Naive thymus-derived CD8-positive, alpha-beta T cell (primary cell): ENCODE results near the gene CA7. TPM values are rescaled to one million over a fixed set of nuclear protein-coding genes. Genes with fewer than 3 reads are reported as not detected.
A peak's percentile ranks its signal among the peaks of the same experiment; 100 is the strongest.

Source experiments
- ATAC-seq, 2 donors: fragments of 150-1000 bp; cut with Tn5 transposase in 1 of 2; sonication (Bioruptor Pico), chemical (Tn5 transposase) in 1 of 2; 1 replicate in 1 of 2; 2 replicates in 1 of 2; pipeline ENCODE4 v1.10.0; 2021; ENCODE audit warnings: mild to moderate bottlenecking in 2 of 2, moderate library complexity in 2 of 2
- POLR2A ChIA-PET: fragments of 350-600 bp; sonication (Branson Sonifier 250); formaldehyde crosslinking; loops from one replicate; lab custom pipeline; 2021; ENCODE audit warnings: antibody characterized with exemption; lab: Charles Lee
- DNase-seq, 10 donors: peaks; one replicate each; pipeline versions ENCODE4 v3.0.0 to v3.0.0-alpha.2; 2020 to 2022
- H3K27ac Mint-ChIP-seq, 10 donors: one replicate each; pipeline ENCODE4 v1.8.0; 2020 to 2022; ENCODE audit warnings: mild to moderate bottlenecking in 10 of 10, mixed read lengths in 10 of 10, moderate library complexity in 4 of 10, inconsistent platforms in 1 of 10
- H3K27me3 Mint-ChIP-seq, 5 donors: one replicate each; pipeline ENCODE4 v1.8.0; 2021 to 2022; ENCODE audit warnings: mixed read lengths in 5 of 5
- H3K36me3 Mint-ChIP-seq, 3 donors: one replicate each; pipeline ENCODE4 v1.8.0; 2020 to 2022; ENCODE audit warnings: mixed read lengths in 3 of 3, mild to moderate bottlenecking in 2 of 3, inconsistent platforms in 1 of 3
- H3K4me1 Mint-ChIP-seq, 4 donors: one replicate each; pipeline ENCODE4 v1.8.0; 2021 to 2022; ENCODE audit warnings: mixed read lengths in 4 of 4
- H3K4me3 Mint-ChIP-seq, 10 donors: one replicate each; pipeline ENCODE4 v1.8.0; 2020 to 2022; ENCODE audit warnings: mild to moderate bottlenecking in 10 of 10, mixed read lengths in 10 of 10, moderate library complexity in 6 of 10, inconsistent platforms in 1 of 10
- H3K9me3 Mint-ChIP-seq, 9 donors: one replicate each; pipeline ENCODE4 v1.8.0; 2020 to 2022; ENCODE audit warnings: mixed read lengths in 9 of 9, mild to moderate bottlenecking in 3 of 9, inconsistent platforms in 1 of 9, moderate library complexity in 1 of 9
- polyA plus RNA-seq, 3 donors: library from polyadenylated mRNA; unstranded; fragments of 300-500 nt; fragmentation: Illumina TruSeq; gene quantifications; one replicate each; pipeline ENCODE4 v1.2.3, GENCODE V29; 2021
- total RNA-seq, 8 experiments: library from RNA in 2 of 8; stranded (reverse) in 2 of 8; gene quantifications; one replicate each; pipeline ENCODE4 v1.2.3 and lab custom pipeline; 2021 to 2026

Gene CA7
- total and polyA plus RNA-seq, 5 experiments from 2014 or later, result not detected

DNA sequence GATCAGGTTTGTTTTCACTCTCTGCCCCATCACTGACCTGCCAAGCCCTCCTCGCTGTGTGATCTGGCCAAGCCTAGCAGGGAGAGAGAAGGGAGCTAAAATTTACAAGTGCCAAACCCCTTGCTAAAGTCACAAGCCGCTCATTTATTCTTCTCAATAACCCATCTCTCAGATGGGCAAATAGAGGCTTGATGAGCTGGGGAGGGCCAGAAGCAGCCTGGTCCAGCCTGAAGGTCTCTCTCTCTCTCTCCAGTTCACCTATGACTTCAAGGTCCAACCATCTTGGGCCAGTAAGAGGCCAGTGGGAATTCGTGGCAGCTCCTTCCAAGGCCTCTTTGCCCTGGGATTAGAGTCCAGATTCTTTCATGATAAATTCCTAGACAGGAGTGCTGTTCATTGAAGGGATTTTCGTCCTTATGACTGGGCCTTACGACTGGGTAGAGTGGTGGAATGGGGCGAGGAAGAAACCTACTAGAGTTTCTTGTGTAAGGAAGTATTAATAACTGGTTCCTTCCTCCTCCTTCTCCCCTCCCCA is 3.4 kb downstream of the CA7 start:
- ATAC-seq (no peak), DNase-seq (no peak)
- Mint-ChIP-seq H3K27me3 (peaks cover 14 to 64% (median 37%) of the 10 kb centered on the region in 5 donors), H3K36me3 (peaks cover 0 to 3% (median 0%) of the 10 kb centered on the region in 3 donors), H3K4me3 (no peak overlapping the region), H3K9me3 (no peaks in the 10 kb centered on the region), H3K4me1 (peaks cover 3 to 11% (median 6%) of the 10 kb centered on the region in 4 donors), H3K27ac (peak overlapping the region in 1 of 10 donors; percentile 31)
- POLR2A ChIA-PET, result no interaction called here

DNA sequence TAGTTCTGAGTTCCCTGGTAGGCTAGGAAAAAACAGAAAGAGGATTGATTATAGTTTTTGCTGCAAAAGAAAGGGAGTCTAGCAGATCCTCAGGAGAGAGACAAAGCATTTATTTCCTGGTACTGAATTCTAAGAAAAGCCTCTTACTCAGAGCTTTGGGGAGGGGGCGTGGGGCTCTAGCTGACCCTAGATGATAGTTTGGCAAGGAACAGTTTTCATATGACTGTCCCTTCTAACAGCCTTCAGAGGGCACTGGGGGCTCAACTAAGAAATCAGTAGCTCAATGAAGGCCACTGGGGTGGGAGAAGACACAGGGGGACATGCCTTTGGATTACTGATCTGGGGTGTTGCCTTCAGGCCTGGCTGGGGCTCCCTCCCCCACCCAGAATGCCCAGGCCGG is 4.0 kb downstream of the CA7 start:
- Mint-ChIP-seq H3K9me3 (no peaks in the 10 kb centered on the region), H3K27me3 (peaks cover 14 to 58% (median 32%) of the 10 kb centered on the region in 5 donors), H3K36me3 (peaks cover 0 to 3% (median 0%) of the 10 kb centered on the region in 3 donors), H3K4me3 (no peak overlapping the region), H3K27ac (peak overlapping the region in 1 of 10 donors; percentile 22), H3K4me1 (peaks cover 3 to 11% (median 6%) of the 10 kb centered on the region in 4 donors)
- ATAC-seq, result no peak
- POLR2A ChIA-PET, result no interaction called here
- DNase-seq, result no peak

DNA sequence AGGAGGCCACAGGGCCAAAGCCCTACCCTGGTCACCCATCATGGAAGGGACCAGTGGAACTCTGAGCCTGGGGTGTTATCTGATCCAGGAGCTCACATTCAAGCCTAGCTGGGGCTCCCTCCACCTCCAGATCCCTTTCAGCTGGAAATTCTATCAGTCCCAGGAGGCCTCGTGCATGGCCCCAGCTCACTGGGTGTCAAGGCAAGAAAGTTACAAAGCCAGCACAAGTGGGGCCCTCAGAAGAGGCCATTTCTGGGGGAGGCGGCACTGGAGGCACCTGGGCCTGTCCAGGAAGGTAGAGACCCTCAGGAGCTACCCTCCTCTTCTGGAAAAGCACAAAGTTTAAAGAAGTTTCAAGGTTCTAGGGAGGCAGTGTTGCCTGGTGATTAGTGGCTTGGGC is 4.8 kb downstream of the CA7 start:
- no peak for DNase-seq
- Mint-ChIP-seq H3K27ac (no peak overlapping the region), H3K4me1 (peaks cover 0 to 9% (median 2%) of the 10 kb centered on the region in 4 donors), H3K9me3 (no peaks in the 10 kb centered on the region), H3K4me3 (no peak overlapping the region), H3K36me3 (no peaks in the 10 kb centered on the region), H3K27me3 (peaks cover 12 to 49% (median 23%) of the 10 kb centered on the region in 5 donors)
- POLR2A ChIA-PET, result no interaction called here
- ATAC-seq, result no peak

GRCh38 chr16:66849549-66849948 is 5.3 kb downstream of the CA7 start:
- no peaks in the 10 kb centered on the region for H3K36me3 Mint-ChIP-seq
- peaks cover 0 to 9% (median 1%) of the 10 kb centered on the region in 4 donors for H3K4me1 Mint-ChIP-seq
- no peak overlapping the region for H3K4me3 Mint-ChIP-seq
- peaks cover 12 to 46% (median 23%) of the 10 kb centered on the region in 5 donors for H3K27me3 Mint-ChIP-seq
- POLR2A ChIA-PET, result interaction anchor here (0.7 kb wide), 1 partner anchor 296 kb away, joined by 4 read pairs; no protein-coding TSS in a partner anchor
- H3K27ac Mint-ChIP-seq, result no peak overlapping the region
- DNase-seq, result peak in 1 of 10 donors; percentile 31
- H3K9me3 Mint-ChIP-seq, result no peaks in the 10 kb centered on the region
- no peak for ATAC-seq

DNA sequence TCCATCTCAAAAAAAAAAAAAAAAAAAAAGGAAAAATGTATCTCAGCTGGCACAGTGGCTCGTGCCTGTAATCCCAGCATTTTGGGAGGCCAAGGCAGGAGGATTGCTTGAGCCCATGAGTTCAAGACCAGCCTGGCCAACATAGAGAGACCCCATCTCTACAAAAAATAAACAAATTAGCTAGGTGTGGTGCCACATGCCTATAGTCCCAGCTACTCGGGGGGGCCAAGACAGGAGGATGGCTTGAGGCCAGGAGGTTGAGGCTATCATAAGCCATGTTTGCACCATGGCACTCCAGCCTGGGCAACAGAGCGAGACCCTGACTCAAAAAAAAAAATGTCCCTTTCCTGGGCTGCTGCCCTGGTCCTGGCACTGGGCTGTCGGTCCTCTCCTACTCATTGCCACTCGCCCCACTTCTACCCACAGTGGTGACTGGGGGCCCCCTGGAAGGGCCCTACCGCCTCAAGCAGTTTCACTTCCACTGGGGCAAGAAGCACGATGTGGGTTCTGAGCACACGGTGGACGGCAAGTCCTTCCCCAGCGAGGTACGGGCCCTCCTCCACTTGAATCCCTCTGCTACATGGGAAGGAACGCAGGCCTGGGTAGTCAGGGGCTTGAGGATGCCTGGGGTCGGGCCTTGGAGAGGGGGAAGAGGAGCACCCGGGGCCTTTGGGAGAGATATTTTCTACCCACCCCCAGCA is 6.1 kb downstream of the CA7 start:
- DNase-seq, result peak in 1 of 10 donors; percentile 46
- peaks cover 9 to 41% (median 18%) of the 10 kb centered on the region in 5 donors for H3K27me3 Mint-ChIP-seq
- H3K27ac Mint-ChIP-seq, result peak overlapping the region in 1 of 10 donors; percentile 62
- H3K36me3 Mint-ChIP-seq, result no peaks in the 10 kb centered on the region
- H3K4me1 Mint-ChIP-seq, result peaks cover 0 to 4% (median 1%) of the 10 kb centered on the region in 4 donors
- ATAC-seq, result no peak
- no peaks in the 10 kb centered on the region for H3K9me3 Mint-ChIP-seq
- H3K4me3 Mint-ChIP-seq, result no peak overlapping the region
- POLR2A ChIA-PET, result interaction anchor here (0.7 kb wide), 1 partner anchor 297 kb away, joined by 4 read pairs; no protein-coding TSS in a partner anchor

DNA sequence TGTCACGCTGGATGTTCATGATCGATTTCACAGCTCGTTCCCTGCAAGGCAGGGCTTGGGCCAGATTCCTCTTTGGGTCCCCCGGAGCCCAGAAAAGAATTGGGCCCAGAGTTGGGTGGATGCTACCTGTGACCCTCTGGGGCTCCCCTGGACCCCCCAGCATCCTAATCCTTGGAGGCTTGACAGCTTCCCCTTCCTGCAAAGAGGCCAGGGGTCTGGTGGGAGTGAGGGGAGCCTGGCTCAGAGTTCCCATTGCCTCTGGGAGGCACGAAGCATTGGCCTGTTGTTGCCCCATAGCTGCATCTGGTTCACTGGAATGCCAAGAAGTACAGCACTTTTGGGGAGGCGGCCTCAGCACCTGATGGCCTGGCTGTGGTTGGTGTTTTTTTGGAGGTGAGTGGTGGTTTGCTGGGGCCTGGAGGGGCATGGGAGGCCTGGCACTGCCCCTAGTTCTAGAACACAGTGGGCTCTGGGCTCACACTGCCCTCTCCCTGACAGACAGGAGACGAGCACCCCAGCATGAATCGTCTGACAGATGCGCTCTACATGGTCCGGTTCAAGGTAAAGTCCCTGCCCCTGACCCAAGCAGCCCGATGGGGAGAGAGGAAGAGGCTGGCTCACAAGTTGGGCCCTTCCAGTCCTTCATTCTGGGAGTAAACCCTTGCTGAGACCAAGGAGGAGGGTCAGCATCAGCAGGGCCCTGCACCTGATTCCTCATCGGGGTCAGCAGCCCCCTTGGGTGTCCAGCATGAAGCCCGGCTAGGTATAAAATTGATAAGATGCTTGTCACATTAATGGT is 7.2 kb downstream of the CA7 start:
- no peak overlapping the region for H3K4me3 Mint-ChIP-seq
- H3K27ac Mint-ChIP-seq, result no peak overlapping the region
- H3K36me3 Mint-ChIP-seq, result no peaks in the 10 kb centered on the region
- H3K27me3 Mint-ChIP-seq, result peaks cover 2 to 30% (median 7%) of the 10 kb centered on the region in 5 donors
- no peaks in the 10 kb centered on the region for H3K9me3 Mint-ChIP-seq
- H3K4me1 Mint-ChIP-seq, result no peaks in the 10 kb centered on the region
- POLR2A ChIA-PET, result no interaction called here
- ATAC-seq, result no peak
- peak in 1 of 10 donors; percentile 53 for DNase-seq

- Mint-ChIP-seq H3K4me1 (no peaks in the 10 kb centered on the region), H3K27ac (no peak overlapping the region), H3K9me3 (no peaks in the 10 kb centered on the region), H3K4me3 (no peak overlapping the region), H3K36me3 (no peaks in the 10 kb centered on the region), H3K27me3 (peaks cover 0 to 12% (median 0%) of the 10 kb centered on the region in 5 donors)
- DNase-seq (peak in 1 of 10 donors; percentile 26), ATAC-seq (no peak)
- POLR2A ChIA-PET, result no interaction called here
Observed at GRCh38 chr16:66853261-66854139, 9.3 kb downstream of the CA7 start.

- ATAC-seq, result no peak
- H3K9me3 Mint-ChIP-seq, result no peaks in the 10 kb centered on the region
- H3K27ac Mint-ChIP-seq, result no peak overlapping the region
- POLR2A ChIA-PET, result no interaction called here
- H3K36me3 Mint-ChIP-seq, result no peaks in the 10 kb centered on the region
- H3K27me3 Mint-ChIP-seq, result peaks cover 0 to 6% (median 0%) of the 10 kb centered on the region in 5 donors
- DNase-seq, result peak in 1 of 10 donors; percentile 59
- H3K4me1 Mint-ChIP-seq, result no peaks in the 10 kb centered on the region
- H3K4me3 Mint-ChIP-seq, result no peak overlapping the region
Observed at GRCh38 chr16:66856184-66856730, 12.0 kb downstream of the CA7 start.

DNA sequence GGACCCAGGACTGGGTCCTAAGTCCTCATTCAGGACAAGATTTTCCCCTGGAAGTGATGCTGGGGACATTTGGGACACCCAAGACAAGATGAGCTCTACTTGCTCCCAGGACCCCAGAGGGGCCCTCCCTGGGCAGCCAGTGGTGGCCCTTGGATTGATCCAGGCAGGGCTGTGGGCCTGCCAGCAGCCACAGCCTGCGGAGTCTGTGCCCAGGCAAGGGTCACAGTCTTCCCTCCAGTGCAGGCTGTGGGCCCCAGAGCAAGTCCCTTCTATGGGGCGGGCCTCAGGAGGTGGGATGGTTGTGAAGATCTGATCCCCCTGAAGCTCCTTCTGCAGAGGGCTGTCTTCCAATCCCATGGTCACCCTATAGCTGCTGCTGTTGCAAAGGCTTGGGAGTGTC is 12.6 kb downstream of the CA7 start:
- Mint-ChIP-seq H3K36me3 (no peaks in the 10 kb centered on the region), H3K4me3 (no peak overlapping the region), H3K27me3 (peaks cover 0 to 2% (median 0%) of the 10 kb centered on the region in 5 donors), H3K9me3 (no peaks in the 10 kb centered on the region), H3K27ac (no peak overlapping the region), H3K4me1 (no peaks in the 10 kb centered on the region)
- POLR2A ChIA-PET, result no interaction called here
- ATAC-seq (no peak), DNase-seq (no peak)

- DNase-seq (no peak), ATAC-seq (no peak)
- Mint-ChIP-seq H3K9me3 (no peaks in the 10 kb centered on the region), H3K27me3 (peaks cover 0 to 2% (median 0%) of the 10 kb centered on the region in 5 donors), H3K4me3 (no peak overlapping the region), H3K36me3 (no peaks in the 10 kb centered on the region), H3K4me1 (no peaks in the 10 kb centered on the region), H3K27ac (no peak overlapping the region)
- POLR2A ChIA-PET, result no interaction called here
Observed at GRCh38 chr16:66857437-66857836, 13.2 kb downstream of the CA7 start.

DNA sequence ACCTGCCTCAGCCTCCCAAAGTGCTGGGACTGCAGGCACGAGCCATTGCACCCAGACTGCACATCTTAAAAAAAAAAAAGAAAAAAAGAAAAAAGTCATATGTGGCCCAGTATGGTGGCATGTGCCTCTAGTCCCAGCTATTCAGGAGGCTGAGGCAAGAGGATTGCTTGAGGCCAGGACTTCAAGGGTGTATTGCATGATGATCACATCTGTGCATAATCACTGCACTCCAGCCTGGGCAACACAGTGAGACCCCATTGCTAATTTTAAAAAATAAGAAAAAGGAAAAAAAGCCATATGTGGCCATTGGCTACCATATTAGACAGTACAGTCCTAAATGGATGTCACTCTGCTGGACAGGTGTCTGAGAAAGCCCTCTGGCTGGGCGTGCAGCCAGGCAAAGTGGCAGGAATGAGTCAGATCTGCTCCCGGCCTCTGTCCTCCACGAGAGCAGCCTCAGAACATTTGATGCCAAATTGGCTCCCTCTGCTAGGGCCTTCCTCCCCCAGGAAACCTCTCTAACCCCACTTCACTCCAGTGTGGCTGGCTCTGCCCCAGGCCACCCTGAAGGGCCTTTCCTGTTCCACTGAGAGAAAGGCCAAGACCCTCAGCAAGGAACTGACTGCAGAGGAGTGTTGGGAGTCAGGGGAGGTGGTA is 14.7 kb downstream of the CA7 start:
- no peaks in the 10 kb centered on the region for H3K9me3 Mint-ChIP-seq
- H3K4me3 Mint-ChIP-seq, result no peak overlapping the region
- H3K4me1 Mint-ChIP-seq, result no peaks in the 10 kb centered on the region
- DNase-seq (no peak), ATAC-seq (no peak)
- peak overlapping the region in 1 of 10 donors; percentile 52 for H3K27ac Mint-ChIP-seq
- H3K27me3 Mint-ChIP-seq, result peaks cover 0 to 2% (median 0%) of the 10 kb centered on the region in 5 donors
- H3K36me3 Mint-ChIP-seq, result no peaks in the 10 kb centered on the region
- POLR2A ChIA-PET, result no interaction called here
